GM23248 (cell line): ENCODE results near the gene KDF1. TPM values are rescaled to one million over a fixed set of nuclear protein-coding genes. Genes with fewer than 3 reads are reported as not detected.

Experiments
- DNase-seq: peaks from one replicate; pipeline ENCODE4 v3.0.0-alpha.2; 2015
- H2AFZ ChIP-seq: fragments of 200-600 bp; sonication (generic); 2 replicates; pipeline ENCODE4 v1.6.1; 2016; ENCODE audit warnings: antibody characterized with exemption
- H3F3A ChIP-seq: fragments of 200-600 bp; sonication (generic); 2 replicates; pipeline ENCODE4 v1.6.1; 2016; ENCODE audit warnings: mild to moderate bottlenecking, antibody characterized with exemption, mixed run types; ENCODE audit not compliant: insufficient read depth
- H3K27ac ChIP-seq: fragments of 200-600 bp; sonication (generic); 2 replicates; pipeline ENCODE4 v1.5.1; 2016; ENCODE audit warnings: mild to moderate bottlenecking
- H3K27me3 ChIP-seq: fragments of 200-600 bp; sonication (generic); replicated peaks from 2 replicates; pipeline ENCODE4 v1.6.1; 2016; ENCODE audit warnings: mild to moderate bottlenecking; ENCODE audit not compliant: insufficient read depth
- H3K36me3 ChIP-seq: fragments of 200-600 bp; sonication (generic); 2 replicates; pipeline ENCODE4 v1.6.1; 2016; ENCODE audit warnings: low read depth, mild to moderate bottlenecking
- H3K4me1 ChIP-seq: fragments of 200-600 bp; sonication (generic); 2 replicates; pipeline ENCODE4 v1.6.1; 2016; ENCODE audit warnings: mild to moderate bottlenecking; ENCODE audit not compliant: insufficient read depth
- H3K4me2 ChIP-seq: fragments of 200-600 bp; sonication (generic); one replicate; pipeline ENCODE4 v1.6.1; 2016; ENCODE audit warnings: mild to moderate bottlenecking; ENCODE audit not compliant: unreplicated experiment
- H3K4me3 ChIP-seq: fragments of 200-600 bp; sonication (generic); 2 replicates; pipeline ENCODE4 v1.5.1; 2016; ENCODE audit warnings: mild to moderate bottlenecking
- H3K79me2 ChIP-seq: fragments of 200-600 bp; sonication (generic); 2 replicates; pipeline ENCODE4 v1.6.1; 2016; ENCODE audit warnings: mild to moderate bottlenecking; ENCODE audit not compliant: insufficient read depth
- H3K9ac ChIP-seq: fragments of 200-600 bp; sonication (generic); 2 replicates; pipeline ENCODE4 v1.6.1; 2016; ENCODE audit warnings: mild to moderate bottlenecking
- H3K9me2 ChIP-seq: fragments of 200-600 bp; sonication (generic); 2 replicates; pipeline ENCODE4 v1.6.1; 2016; ENCODE audit warnings: mixed run types, mild to moderate bottlenecking, moderate library complexity; ENCODE audit not compliant: insufficient read depth
- H3K9me3 ChIP-seq: fragments of 200-600 bp; sonication (generic); one replicate; pipeline ENCODE4 v1.6.1; 2017; ENCODE audit warnings: low read depth
- H4K20me1 ChIP-seq: fragments of 200-600 bp; sonication (generic); 2 replicates; pipeline ENCODE4 v1.6.0; 2016; ENCODE audit not compliant: insufficient read depth
- EZH2 ChIP-seq: fragments of 200-600 bp; sonication (generic); IDR thresholded peaks from 2 replicates; pipeline ENCODE4 v1.6.1; 2018; ENCODE audit warnings: antibody characterized with exemption, mild to moderate bottlenecking; ENCODE audit not compliant: insufficient read depth, poor library complexity, severe bottlenecking
- EZH2phosphoT487 ChIP-seq: fragments of 200-600 bp; sonication (generic); IDR thresholded peaks from 2 replicates; pipeline ENCODE4 v1.6.1; 2018; ENCODE audit warnings: antibody characterized with exemption, moderate library complexity, mild to moderate bottlenecking, low read depth; ENCODE audit not compliant: insufficient read depth
- WGBS, 2 experiments: methylation state at CpG; one replicate each; pipeline ENCODE4 v1.1.6; 2015 to 2017; ENCODE audit warnings: low lambda C conversion rate in 2 of 2, low coverage in 1 of 2; ENCODE audit errors: missing lambda C conversion rate in 2 of 2; 5-methylcytosine and 5-hydroxymethylcytosine counted together
- in situ Hi-C: fragments of 300-500 bp; cut with MboI; formaldehyde crosslinking; loops from 2 replicates; pipeline ENCODE4 v1.15.0; 2020
- polyA plus RNA-seq: library from polyadenylated mRNA; unstranded; fragments of >200 nt; fragmentation: Nextera tagmentation; extraction: Ambion mirVana; gene quantifications from 2 replicates; pipeline ENCODE4 v1.2.1, GENCODE V29; 2016
- total RNA-seq: library from RNA; depleted of rRNA; stranded (reverse); fragments of >200 nt; shearing (Covaris generic); gene quantifications from 2 replicates; pipeline ENCODE4 v1.2.3, GENCODE V29; 2014

Gene KDF1
- total and polyA plus RNA-seq, 2 experiments from 2014 or later = not detected

DNA sequence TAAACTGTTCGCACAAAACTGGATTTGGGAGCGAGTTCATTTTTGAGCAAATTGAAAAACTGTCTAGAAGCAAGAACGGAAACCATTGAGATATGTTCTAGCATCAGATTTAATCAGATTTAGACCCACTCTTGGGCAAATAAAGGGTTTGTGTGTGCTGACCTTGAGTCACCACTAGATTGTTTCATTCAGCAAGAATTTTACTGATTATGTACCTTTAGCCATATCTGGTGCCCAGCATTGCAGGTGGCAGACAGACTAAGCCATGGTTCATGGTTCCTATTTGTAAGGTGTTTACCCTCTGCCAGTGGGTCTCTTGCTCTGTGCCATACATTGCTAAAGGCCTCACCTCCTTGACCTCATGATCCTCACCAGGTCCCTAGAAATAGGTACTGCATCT, 37.4 kb downstream of the KDF1 start:
- H3K27me3 ChIP-seq = no peaks in the 10 kb centered on the region
- WGBS, 2 experiments = 79 to 84% methylated on average over 3 of the region's 3 CpGs
- peaks cover 59% of the 10 kb centered on the region for H3K79me2 ChIP-seq
- peak overlapping the region; percentile 99 for H3K4me2 ChIP-seq
- peak; percentile 15 for DNase-seq
- in situ Hi-C loops = no loop called here
- peaks cover 15% of the 10 kb centered on the region; the same call in 1 of the 2 replicates for H3K4me1 ChIP-seq
- no peaks in the 10 kb centered on the region for H3K9me2 ChIP-seq
- no peak overlapping the region for H2AFZ ChIP-seq
- no peaks in the 10 kb centered on the region for H4K20me1 ChIP-seq
- H3K27ac ChIP-seq = 0 out of 2 replicates have a peak overlapping the region, but pooled peaks have one; percentile 78
- peak overlapping the region; percentile 93 for H3K9ac ChIP-seq
- TF ChIP-seq EZH2phosphoT487 (no peak), EZH2 (no peak)
- no peaks in the 10 kb centered on the region for H3F3A ChIP-seq
- no peaks in the 10 kb centered on the region for H3K9me3 ChIP-seq
- H3K36me3 ChIP-seq = peaks cover 24% of the 10 kb centered on the region
- peak overlapping the region; percentile 88 for H3K4me3 ChIP-seq

- Histone ChIP-seq H3K36me3 (peaks cover 20% of the 10 kb centered on the region), H3K27me3 (no peaks in the 10 kb centered on the region), H4K20me1 (no peaks in the 10 kb centered on the region), H2AFZ (peak overlapping the region; percentile 97), H3K4me2 (peak overlapping the region; percentile 99), H3F3A (no peaks in the 10 kb centered on the region), H3K79me2 (peaks cover 54% of the 10 kb centered on the region), H3K4me3 (peak overlapping the region; percentile 88), H3K9me2 (no peaks in the 10 kb centered on the region), H3K9me3 (no peaks in the 10 kb centered on the region), H3K27ac (peak overlapping the region; percentile 78), H3K9ac (peak overlapping the region; percentile 93), H3K4me1 (peaks cover 15% of the 10 kb centered on the region; the same call in 1 of the 2 replicates)
- TF ChIP-seq EZH2 (no peak), EZH2phosphoT487 (no peak)
- peak; percentile 16 for DNase-seq
- in situ Hi-C loops = no loop called here
- 10 to 12% methylated on average over 6 of the region's 6 CpGs for WGBS, 2 experiments
Observed at GRCh38 chr1:26922431-26922729, 37.9 kb downstream of the KDF1 start.

GRCh38 chr1:26921540-26922430, 38.5 kb downstream of the KDF1 start, which contains the start of gene NUDC:
Gene NUDC (plus strand): TSS chr1:26921743. CDS start chr1:26921849, 106 bp downstream.
- Histone ChIP-seq H3K36me3 (peaks cover 18% of the 10 kb centered on the region), H3K9me3 (no peaks in the 10 kb centered on the region), H3K27me3 (no peaks in the 10 kb centered on the region), H3F3A (no peaks in the 10 kb centered on the region), H4K20me1 (no peaks in the 10 kb centered on the region), H3K79me2 (peaks cover 48% of the 10 kb centered on the region), H3K4me3 (peak within 1 kb of the TSS; percentile 88), H3K4me1 (peaks cover 15% of the 10 kb centered on the region; the same call in 1 of the 2 replicates), H3K9me2 (no peaks in the 10 kb centered on the region), H3K4me2 (peak within 1 kb of the TSS; percentile 99), H2AFZ (peak within 1 kb of the TSS; percentile 97), H3K9ac (peak within 1 kb of the TSS; percentile 93), H3K27ac (peak within 1 kb of the TSS; percentile 78)
- in situ Hi-C loops = no loop called here
- TF ChIP-seq EZH2 (no peak), EZH2phosphoT487 (no peak)
- WGBS, 2 experiments = 1% methylated on average over 75 to 82 of the region's 83 CpGs
- DNase-seq = peak; percentile 100

DNA sequence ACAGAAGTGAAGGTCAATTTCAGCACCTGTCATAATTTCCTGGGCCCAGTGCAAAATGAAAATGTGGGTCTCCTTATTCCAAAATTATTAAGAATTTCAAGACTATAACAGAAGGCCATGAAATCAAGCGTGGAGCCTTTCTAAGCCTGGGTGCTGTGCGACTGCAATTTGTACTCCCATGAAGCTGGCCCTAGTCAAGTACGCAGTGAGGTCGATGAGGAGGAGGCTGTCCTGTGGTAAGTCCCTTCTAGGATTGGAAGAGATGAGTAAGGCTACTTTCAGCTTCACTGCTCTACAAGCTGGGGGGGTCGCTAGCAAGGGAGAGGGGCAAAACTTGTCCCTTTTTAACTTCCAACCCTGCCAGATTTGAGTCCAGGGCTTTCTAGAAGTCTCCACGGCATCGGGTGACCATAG, 39.1 kb downstream of the KDF1 start:
- WGBS, 2 experiments = 18 to 21% methylated on average over 7 of the region's 7 CpGs
- no peaks in the 10 kb centered on the region for H3K9me3 ChIP-seq
- H3K27me3 ChIP-seq = no peaks in the 10 kb centered on the region
- DNase-seq = no peak
- TF ChIP-seq EZH2phosphoT487 = no peak
- no peak for TF ChIP-seq EZH2
- peak overlapping the region; percentile 79 for H3K4me2 ChIP-seq
- peak overlapping the region; percentile 78 for H3K27ac ChIP-seq
- H3K9ac ChIP-seq = peak overlapping the region; percentile 93
- H3K4me3 ChIP-seq = peak overlapping the region; percentile 88
- H2AFZ ChIP-seq = peak overlapping the region; percentile 97
- H3K4me1 ChIP-seq = peaks cover 15% of the 10 kb centered on the region; the same call in 1 of the 2 replicates
- H3K79me2 ChIP-seq = peaks cover 41% of the 10 kb centered on the region
- H4K20me1 ChIP-seq = no peaks in the 10 kb centered on the region
- H3F3A ChIP-seq = no peaks in the 10 kb centered on the region
- in situ Hi-C loops = no loop called here
- H3K36me3 ChIP-seq = peaks cover 11% of the 10 kb centered on the region
- H3K9me2 ChIP-seq = no peaks in the 10 kb centered on the region
